Stimulated activated CD4-positive, alpha-beta T cell treated with anti-CD3 and anti-CD28 coated beads, Interleukin-15, amount 100 ng/mL, for 48 hours (primary cell): ENCODE data around the gene NKPD1.

Experiments
- DNase-seq, 2 donors: peaks; one replicate each; pipeline ENCODE4 v3.0.0-alpha.2; 2020; ENCODE audit warnings: low read depth in 2 of 2

The NKPD1 gene

GRCh38 chr19:45156011-45156630 lies 4.7 kb downstream of the NKPD1 start:
- no peak for DNase-seq

DNA sequence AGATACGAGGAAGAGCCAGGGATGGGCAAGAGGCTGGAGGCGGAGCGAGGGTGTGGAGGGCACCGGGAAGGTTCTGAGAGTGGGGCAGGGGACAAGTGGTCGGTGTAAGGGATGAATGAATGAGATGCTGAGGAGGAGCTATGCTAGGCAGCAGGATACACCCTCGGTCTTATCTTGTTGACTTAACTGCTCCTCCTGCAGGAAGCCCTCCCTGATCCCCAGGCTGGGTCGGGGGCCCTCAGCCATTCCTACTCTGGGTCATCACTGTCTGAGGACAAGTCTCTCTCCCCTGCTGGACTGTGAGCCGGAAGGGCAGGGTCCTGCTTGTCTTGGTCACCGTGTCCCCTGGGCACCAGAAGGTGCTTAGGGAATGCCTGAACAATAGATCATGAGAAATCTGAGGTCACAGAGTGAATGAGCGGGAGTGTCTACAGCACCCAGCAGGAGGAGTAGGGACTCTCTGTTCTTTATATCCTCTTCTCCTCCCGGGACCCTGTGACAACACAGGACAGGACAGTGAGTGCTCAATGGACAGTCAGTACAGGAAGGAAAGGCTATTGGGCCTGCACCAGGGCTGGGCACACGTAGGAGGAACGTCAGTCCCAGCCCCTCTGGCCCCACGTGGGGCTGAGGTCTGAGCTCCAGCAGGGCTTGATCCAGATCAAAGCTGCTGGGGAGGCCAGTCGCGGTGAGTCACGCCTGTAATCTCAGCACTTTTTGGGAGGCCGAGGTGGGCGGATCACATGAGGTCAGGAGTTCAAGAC lies 6.5 kb downstream of the NKPD1 start:
- no peak for DNase-seq

- peak in 1 of 2 donors; percentile 19 for DNase-seq
Measured at GRCh38 chr19:45153339-45154063, 7.3 kb downstream of the NKPD1 start.

GRCh38 chr19:45152504-45153338 lies 8.1 kb downstream of the NKPD1 start:
- DNase-seq, result peak in 1 of 2 donors; percentile 36

DNA sequence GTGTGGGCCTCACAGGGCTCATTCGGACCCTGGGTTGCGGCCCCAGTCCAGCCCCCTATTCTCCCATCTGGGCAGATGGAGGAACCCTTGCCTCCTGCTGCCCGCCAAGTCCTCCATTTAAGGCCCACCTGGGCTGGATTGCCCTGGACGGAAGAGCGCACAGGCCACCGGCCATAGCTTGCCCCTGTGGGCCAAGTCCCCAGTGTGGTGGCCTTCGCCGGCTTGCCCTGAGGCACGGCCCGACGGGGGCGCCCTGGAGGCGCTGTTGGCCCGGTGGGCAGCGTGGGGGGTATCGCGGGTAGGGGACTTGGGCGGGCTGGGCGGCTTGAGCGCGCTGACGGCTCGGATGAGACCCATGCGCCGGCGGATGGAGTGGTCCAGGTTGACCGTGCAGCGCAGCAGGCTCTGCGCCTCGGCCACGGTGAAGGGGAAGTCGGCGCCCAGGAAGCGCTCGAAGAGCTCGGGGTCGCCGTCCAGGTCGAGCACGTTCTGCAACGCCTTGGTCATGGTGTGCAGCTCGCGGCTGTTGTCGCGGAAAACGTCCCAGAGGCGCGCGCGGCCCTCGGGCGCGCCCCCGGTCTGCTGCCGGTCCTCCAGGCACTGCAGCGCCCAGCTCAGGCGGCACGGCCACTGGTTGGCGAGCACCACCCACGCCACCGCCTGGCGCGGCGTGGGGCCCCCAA lies 8.8 kb downstream of the NKPD1 start:
- no peak for DNase-seq

GRCh38 chr19:45151320-45151719 lies 9.5 kb downstream of the NKPD1 start:
- DNase-seq, result no peak

GRCh38 chr19:45150751-45151281 lies 10.0 kb downstream of the NKPD1 start:
- DNase-seq, result no peak

DNA sequence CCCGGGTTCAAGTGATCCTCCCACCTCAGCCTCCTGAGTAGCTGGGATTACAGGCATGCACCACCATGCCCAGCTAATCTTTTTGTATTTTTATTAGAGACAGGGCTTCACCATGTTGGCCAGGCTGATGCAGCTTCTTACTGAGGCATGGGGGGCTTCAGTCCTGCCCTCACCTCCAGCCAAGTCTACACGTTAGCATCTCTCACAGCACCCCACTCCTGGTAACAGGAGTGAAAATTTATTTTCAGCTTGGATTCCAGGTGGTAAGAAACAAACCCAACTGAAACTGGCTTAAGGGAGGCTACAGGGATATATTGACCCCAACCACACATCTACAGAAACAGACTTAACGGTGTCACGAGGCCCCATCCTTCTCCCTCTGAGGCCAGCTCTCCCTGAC lies 10.6 kb downstream of the NKPD1 start:
- no peak for DNase-seq

DNA sequence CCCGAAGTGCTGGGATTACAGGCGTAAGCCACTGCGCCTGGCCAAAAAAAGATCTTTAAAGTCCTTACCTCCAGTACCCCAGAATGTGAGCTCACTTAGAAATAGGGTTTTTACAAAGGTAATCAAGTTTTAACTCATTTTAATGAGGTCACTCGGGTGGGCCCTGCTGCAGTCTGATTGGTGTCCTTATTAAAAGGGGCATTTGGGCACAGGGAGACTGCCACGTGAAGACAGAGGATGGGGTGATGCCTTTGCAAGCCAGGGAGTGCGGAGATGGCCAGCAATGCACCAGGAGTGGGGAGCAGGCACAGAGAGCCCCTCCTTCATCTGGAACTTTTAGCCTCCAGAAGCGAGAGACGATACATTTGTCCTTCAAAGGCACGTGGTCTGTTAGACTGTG lies 11.7 kb downstream of the NKPD1 start:
- DNase-seq, result no peak

- DNase-seq, result no peak
Measured at GRCh38 chr19:45147835-45148676, 12.7 kb downstream of the NKPD1 start.

GRCh38 chr19:45146741-45147205 lies 14.0 kb downstream of the NKPD1 start:
- no peak for DNase-seq

GRCh38 chr19:45146251-45146650 lies 14.5 kb downstream of the NKPD1 start:
- no peak for DNase-seq

GRCh38 chr19:45145270-45146189 lies 15.3 kb downstream of the NKPD1 start:
- no peak for DNase-seq

GRCh38 chr19:45144431-45145269 lies 16.1 kb downstream of the NKPD1 start:
- DNase-seq, result no peak

DNA sequence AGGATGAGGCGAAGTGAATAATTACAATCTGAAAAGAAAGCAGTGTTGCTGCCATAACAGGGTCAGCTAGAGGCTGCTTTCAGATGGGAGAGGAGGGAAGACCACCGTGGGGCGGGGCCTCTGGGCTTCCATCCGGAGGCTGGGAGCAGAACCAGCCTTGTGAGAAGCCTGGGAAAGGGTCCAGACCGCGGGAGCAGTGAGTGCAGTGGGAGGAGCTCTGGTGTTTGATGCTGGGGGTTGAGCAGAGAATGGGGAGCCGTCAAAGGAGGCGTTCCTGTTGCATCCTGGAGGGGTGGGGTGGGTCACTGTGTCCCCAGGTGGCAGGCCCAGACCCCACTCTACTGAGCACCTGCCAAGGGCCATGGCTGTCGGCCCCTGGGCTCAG lies 18.1 kb downstream of the NKPD1 start:
- no peak for DNase-seq

DNA sequence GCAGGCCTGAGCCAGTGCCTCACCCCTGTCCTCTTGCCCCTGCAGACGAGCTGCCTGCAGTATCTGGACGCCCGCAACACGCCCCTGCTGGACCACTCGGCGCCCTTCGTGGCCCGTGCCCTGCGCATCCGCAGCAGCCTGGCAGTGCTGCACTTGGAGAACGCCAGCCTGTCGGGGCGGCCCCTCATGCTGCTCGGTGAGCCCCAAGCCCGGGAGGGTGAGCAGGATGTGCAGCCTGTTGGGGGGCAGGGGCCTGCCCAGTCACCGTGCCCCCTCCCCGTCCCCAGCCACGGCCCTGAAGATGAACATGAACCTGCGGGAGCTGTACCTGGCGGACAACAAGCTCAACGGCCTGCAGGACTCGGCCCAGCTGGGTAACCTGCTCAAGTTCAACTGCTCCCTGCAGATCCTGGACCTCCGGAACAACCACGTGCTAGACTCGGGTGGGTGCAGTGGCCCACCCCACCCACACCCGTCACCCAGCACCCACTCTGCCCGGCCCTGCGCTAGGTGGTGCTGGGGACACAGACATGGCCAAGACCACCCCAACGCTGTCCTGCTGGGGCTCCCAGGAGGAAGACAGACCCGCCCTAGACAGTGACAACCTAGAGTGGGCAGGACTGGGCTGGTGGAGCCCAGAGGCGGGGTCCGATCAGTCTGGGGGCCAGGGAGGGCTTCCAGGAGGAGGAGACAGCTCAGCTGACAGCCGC lies 18.6 kb downstream of the NKPD1 start:
- DNase-seq, result no peak

GRCh38 chr19:45141203-45141900 lies 19.4 kb downstream of the NKPD1 start:
- no peak for DNase-seq
